ENCODE measurements around the gene ATAD3C. TPM values are rescaled to one million over a fixed set of nuclear protein-coding genes. Genes with fewer than 3 reads are reported as not detected.
"Not testable (repeated sequence)": the region's sequence is repeated elsewhere in the genome, so short reads cannot be mapped to it uniquely, and the experiment has no call there.

The ATAD3C gene
- total RNA-seq, 1 donor from 2014 or later = not detected

DNA sequence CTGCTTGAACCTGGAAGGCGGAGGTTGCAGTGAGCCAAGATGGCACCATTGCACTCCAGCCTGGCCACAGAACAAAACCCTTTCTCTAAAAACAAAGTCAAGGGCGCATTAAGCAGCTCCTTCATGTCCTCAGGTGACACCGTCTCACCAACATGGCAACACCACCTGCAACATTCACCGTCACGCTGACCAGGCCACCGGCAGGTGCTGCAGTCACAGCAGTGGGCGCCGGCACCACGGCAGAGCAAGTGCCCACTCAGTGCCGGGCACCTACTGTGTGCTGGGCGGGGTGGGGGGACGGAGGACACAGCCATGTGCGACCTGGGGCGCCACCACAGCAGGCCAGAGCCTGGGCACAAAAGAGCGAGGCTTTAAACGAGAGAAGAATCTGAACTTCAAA, 34.2 kb downstream of the ATAD3C start:
- H3K9me3 ChIP-seq (ENCODE audit: low read depth) = no peaks in the 10 kb centered on the region
- no peak overlapping the region for H2AFZ ChIP-seq (replicated peaks)
- no peaks in the 10 kb centered on the region for H3K27me3 ChIP-seq
- H3K4me1 ChIP-seq = no peaks in the 10 kb centered on the region
- H3K4me1 Mint-ChIP-seq = no peaks in the 10 kb centered on the region
- H3K4me3 ChIP-seq = no peak overlapping the region
- H3K36me3 Mint-ChIP-seq = peaks cover 8% of the 10 kb centered on the region
- H3K9me3 Mint-ChIP-seq = no peaks in the 10 kb centered on the region
- H3K27me3 Mint-ChIP-seq (ENCODE audit: insufficient read depth, low read depth) = peaks cover 2% of the 10 kb centered on the region
- H3K4me2 ChIP-seq = no peak overlapping the region
- H3K9ac ChIP-seq = no peak overlapping the region
- DNase-seq (ENCODE audit: low spot score) = no peak
- no peaks in the 10 kb centered on the region for H3K36me3 ChIP-seq
- no peak overlapping the region for H3K4me3 Mint-ChIP-seq
- H3K79me2 ChIP-seq (ENCODE audit: low read depth) = no peaks in the 10 kb centered on the region
- no peak overlapping the region for H3K27ac Mint-ChIP-seq
- TF ChIP-seq EZH2 (IDR thresholded peaks at IDR 0.05) (no peak), EZH2phosphoT487 (IDR thresholded peaks at IDR 0.05) (no peak)
- TF ChIP-seq, protein P1, sequence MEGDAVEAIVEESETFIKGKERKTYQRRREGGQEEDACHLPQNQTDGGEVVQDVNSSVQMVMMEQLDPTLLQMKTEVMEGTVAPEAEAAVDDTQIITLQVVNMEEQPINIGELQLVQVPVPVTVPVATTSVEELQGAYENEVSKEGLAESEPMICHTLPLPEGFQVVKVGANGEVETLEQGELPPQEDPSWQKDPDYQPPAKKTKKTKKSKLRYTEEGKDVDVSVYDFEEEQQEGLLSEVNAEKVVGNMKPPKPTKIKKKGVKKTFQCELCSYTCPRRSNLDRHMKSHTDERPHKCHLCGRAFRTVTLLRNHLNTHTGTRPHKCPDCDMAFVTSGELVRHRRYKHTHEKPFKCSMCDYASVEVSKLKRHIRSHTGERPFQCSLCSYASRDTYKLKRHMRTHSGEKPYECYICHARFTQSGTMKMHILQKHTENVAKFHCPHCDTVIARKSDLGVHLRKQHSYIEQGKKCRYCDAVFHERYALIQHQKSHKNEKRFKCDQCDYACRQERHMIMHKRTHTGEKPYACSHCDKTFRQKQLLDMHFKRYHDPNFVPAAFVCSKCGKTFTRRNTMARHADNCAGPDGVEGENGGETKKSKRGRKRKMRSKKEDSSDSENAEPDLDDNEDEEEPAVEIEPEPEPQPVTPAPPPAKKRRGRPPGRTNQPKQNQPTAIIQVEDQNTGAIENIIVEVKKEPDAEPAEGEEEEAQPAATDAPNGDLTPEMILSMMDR (IDR thresholded peaks at IDR 0.05) = no peak
- no peaks in the 10 kb centered on the region for H4K20me1 ChIP-seq (ENCODE audit: low read depth)
- no peaks in the 10 kb centered on the region for H3F3A ChIP-seq (ENCODE audit: low read depth)
- no peak overlapping the region for H3K27ac ChIP-seq

DNA sequence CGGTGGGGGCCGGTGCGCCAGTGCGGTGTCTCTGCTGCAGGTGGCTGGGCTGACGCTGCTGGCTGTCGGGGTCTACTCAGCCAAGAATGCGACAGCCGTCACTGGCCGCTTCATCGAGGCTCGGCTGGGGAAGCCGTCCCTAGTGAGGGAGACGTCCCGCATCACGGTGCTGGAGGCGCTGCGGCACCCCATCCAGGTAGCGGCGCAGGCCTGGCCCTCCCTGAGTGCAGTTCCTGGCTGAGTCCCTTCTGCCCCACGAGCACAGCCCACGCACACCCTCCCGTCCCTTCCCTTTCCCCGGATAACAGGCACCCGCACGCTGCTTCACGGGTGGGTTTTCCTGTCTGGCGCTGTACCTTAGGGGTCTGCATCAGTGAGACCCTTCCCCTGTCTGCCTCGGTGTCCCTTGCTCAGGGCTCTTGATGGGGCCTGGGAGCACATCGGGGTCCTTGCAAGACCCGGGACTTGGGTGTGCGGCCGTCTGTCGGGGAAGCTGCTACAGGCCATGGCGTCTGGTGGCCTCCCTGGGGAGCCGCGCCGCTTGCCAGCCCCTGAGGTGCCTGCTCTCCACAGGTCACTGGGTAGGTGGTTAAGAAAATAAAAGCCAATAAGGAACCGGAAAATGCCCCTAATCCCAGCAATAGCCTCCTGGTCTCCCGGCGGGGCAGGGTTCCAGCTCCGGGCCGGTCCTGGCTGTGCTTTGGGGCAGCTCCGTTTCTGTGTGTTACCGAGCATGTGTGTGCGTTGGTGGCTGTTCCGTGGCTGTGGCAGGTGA, 35.7 kb downstream of the ATAD3C start:
- not testable (repeated sequence) for H3K36me3 Mint-ChIP-seq; H3K9me3 ChIP-seq (ENCODE audit: low read depth); H3K27ac Mint-ChIP-seq; H3K27me3 ChIP-seq; H3K9me3 Mint-ChIP-seq; H4K20me1 ChIP-seq (ENCODE audit: low read depth); H3K4me2 ChIP-seq; H3F3A ChIP-seq (ENCODE audit: low read depth); H3K27ac ChIP-seq; H3K4me1 Mint-ChIP-seq; H3K9ac ChIP-seq; H2AFZ ChIP-seq (replicated peaks); H3K4me3 ChIP-seq; DNase-seq (ENCODE audit: low spot score); H3K4me3 Mint-ChIP-seq; H3K27me3 Mint-ChIP-seq (ENCODE audit: insufficient read depth, low read depth); H3K79me2 ChIP-seq (ENCODE audit: low read depth); H3K4me1 ChIP-seq; H3K36me3 ChIP-seq

DNA sequence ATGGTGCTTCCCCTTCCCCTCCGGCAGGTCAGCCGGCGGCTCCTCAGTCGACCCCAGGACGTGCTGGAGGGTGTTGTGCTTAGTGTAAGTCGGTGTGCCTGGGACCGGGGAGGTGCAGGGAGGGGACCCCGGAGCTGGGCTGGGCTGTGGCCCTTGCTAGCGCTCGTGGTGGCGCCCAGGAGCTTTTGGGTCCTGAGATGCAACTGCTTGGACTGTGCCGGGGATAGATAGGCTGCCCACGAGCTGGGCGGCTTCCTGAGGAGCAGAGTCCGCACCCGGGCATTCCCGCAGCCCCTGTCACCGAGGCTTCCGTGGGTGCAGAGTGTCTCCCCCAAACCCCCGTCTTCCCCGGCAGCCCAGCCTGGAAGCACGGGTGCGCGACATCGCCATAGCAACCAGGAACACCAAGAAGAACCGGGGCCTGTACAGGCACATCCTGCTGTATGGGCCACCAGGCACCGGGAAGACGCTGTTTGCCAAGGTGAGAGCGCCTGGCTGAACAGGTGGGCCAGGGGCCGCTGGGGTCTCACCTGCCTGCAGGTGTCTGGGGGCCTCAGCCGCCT, 36.3 kb downstream of the ATAD3C start:
- not testable (repeated sequence) for H3K9me3 Mint-ChIP-seq; H4K20me1 ChIP-seq (ENCODE audit: low read depth); H3K27ac Mint-ChIP-seq

DNA sequence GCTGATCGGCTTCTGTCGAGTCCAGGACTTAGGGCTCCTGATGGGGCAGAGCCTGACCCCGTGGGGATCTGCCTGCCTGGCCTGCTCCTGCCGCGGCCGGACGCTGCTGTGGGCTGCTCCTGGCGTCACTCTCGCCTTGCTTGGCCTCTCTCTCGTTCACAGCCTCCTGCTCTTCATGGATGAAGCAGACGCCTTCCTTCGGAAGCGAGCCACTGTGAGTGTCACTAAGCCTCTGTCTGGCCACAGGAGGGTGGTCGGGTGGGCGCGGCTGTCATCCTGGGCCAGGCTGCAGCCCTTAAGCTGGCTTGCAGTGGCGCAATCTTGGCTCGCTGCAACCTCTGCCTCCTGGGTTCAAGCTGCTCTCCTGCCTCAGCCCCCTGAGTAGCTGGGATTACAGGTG, 38.2 kb downstream of the ATAD3C start:
- Mint-ChIP-seq H3K27me3 (ENCODE audit: insufficient read depth, low read depth) (no peaks in the 10 kb centered on the region), H3K4me1 (no peaks in the 10 kb centered on the region)
- no peaks in the 10 kb centered on the region for H3K4me1 ChIP-seq

More for the DNA sequence above, 36.3 kb downstream of the ATAD3C start:
- H3K36me3 ChIP-seq; H3K4me2 ChIP-seq; H3K4me1 Mint-ChIP-seq; H3K27me3 ChIP-seq; H3K4me3 ChIP-seq; H3K4me3 Mint-ChIP-seq; H3K9me3 ChIP-seq (ENCODE audit: low read depth); H3K79me2 ChIP-seq (ENCODE audit: low read depth); H3K9ac ChIP-seq; H3K27ac ChIP-seq; DNase-seq (ENCODE audit: low spot score); H3K36me3 Mint-ChIP-seq; H3F3A ChIP-seq (ENCODE audit: low read depth); H3K4me1 ChIP-seq; H2AFZ ChIP-seq (replicated peaks); H3K27me3 Mint-ChIP-seq (ENCODE audit: insufficient read depth, low read depth): not testable (repeated sequence)

More for the DNA sequence above, 38.2 kb downstream of the ATAD3C start:
- Mint-ChIP-seq H3K4me3 (no peak overlapping the region), H3K9me3 (peaks cover 6% of the 10 kb centered on the region), H3K27ac (no peak overlapping the region), H3K36me3 (peaks cover 16% of the 10 kb centered on the region)
- Histone ChIP-seq H2AFZ (replicated peaks) (no peak overlapping the region), H3F3A (ENCODE audit: low read depth) (no peaks in the 10 kb centered on the region), H3K4me2 (no peak overlapping the region), H3K27me3 (no peaks in the 10 kb centered on the region), H3K79me2 (ENCODE audit: low read depth) (no peaks in the 10 kb centered on the region), H3K9me3 (ENCODE audit: low read depth) (no peaks in the 10 kb centered on the region), H3K9ac (no peak overlapping the region), H3K27ac (no peak overlapping the region), H4K20me1 (ENCODE audit: low read depth) (no peaks in the 10 kb centered on the region), H3K36me3 (no peaks in the 10 kb centered on the region), H3K4me3 (no peak overlapping the region)
- TF ChIP-seq EZH2 (IDR thresholded peaks at IDR 0.05) = no peak
- DNase-seq (ENCODE audit: low spot score) = no peak

Data from neural progenitor cell (in vitro differentiated cells).